ENCODE measurements around the gene KRTAP10-10.
A peak's percentile ranks its signal among the peaks of the same experiment; 100 is the strongest.
"Not testable (repeated sequence)": the region's sequence is repeated elsewhere in the genome, so short reads cannot be mapped to it uniquely, and the experiment has no call there.

Gene KRTAP10-10

DNA sequence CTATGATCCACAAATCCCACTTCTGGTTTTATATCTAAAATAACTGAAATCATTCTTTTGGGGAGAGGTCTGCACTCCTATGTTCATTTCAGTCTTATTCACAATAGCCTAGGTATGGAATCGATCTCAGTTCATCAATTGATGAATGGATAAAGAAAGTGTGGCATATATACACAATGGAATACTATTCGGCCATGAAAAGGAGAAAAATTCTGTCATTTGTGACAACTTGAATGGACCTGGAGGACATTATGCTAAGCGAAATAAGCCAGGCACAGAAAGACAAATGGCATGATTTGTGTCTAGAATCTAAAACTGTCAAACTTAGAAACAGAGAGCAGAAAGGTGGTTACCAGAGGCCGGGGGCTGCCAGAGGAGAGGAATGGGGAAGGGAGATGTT lies 30.7 kb upstream of the KRTAP10-10 start:
- TF ChIP-seq, protein P1, sequence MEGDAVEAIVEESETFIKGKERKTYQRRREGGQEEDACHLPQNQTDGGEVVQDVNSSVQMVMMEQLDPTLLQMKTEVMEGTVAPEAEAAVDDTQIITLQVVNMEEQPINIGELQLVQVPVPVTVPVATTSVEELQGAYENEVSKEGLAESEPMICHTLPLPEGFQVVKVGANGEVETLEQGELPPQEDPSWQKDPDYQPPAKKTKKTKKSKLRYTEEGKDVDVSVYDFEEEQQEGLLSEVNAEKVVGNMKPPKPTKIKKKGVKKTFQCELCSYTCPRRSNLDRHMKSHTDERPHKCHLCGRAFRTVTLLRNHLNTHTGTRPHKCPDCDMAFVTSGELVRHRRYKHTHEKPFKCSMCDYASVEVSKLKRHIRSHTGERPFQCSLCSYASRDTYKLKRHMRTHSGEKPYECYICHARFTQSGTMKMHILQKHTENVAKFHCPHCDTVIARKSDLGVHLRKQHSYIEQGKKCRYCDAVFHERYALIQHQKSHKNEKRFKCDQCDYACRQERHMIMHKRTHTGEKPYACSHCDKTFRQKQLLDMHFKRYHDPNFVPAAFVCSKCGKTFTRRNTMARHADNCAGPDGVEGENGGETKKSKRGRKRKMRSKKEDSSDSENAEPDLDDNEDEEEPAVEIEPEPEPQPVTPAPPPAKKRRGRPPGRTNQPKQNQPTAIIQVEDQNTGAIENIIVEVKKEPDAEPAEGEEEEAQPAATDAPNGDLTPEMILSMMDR (IDR thresholded peaks at IDR 0.05; ENCODE audit: poor library complexity, severe bottlenecking): no peak
- DNase-seq (ENCODE audit: low spot score) (no peak), ATAC-seq (ENCODE audit: low read depth) (no peak)
- Histone ChIP-seq H3K27me3 (ENCODE audit: insufficient read depth, poor library complexity, severe bottlenecking) (peaks cover 15% of the 10 kb centered on the region), H3K36me3 (ENCODE audit: low read depth) (no peaks in the 10 kb centered on the region), H3K9me3 (ENCODE audit: severe bottlenecking) (no peaks in the 10 kb centered on the region), H3K27ac (ENCODE audit: poor library complexity, severe bottlenecking) (no peak overlapping the region), H3K4me3 (ENCODE audit: severe bottlenecking) (no peak overlapping the region), H3K4me1 (ENCODE audit: insufficient read depth, poor library complexity, severe bottlenecking) (no peaks in the 10 kb centered on the region)

DNA sequence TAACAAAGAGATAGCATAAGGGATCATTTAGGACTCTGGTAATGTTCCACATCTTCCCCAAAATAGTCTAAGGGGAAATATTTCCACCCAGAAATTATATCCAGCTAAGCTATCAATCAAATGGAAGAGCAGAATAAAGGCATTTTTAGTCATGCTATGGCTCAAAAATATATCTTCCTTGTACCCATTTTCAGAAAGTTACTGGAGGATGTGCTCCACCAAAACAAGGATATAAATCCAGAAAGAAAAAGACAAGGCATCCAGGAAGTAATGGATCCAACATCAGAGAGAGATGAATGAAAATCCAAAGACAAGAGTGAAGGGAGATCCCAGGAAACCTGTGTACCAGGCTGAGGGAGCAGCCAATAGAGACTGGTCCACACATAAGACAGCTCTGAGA lies 28.0 kb upstream of the KRTAP10-10 start:
- TF ChIP-seq, protein P1 (IDR thresholded peaks at IDR 0.05; ENCODE audit: poor library complexity, severe bottlenecking): no peak
- Histone ChIP-seq H3K4me1 (ENCODE audit: insufficient read depth, poor library complexity, severe bottlenecking) (no peaks in the 10 kb centered on the region), H3K27me3 (ENCODE audit: insufficient read depth, poor library complexity, severe bottlenecking) (peaks cover 11% of the 10 kb centered on the region), H3K27ac (ENCODE audit: poor library complexity, severe bottlenecking) (no peak overlapping the region), H3K9me3 (ENCODE audit: severe bottlenecking) (no peaks in the 10 kb centered on the region), H3K4me3 (ENCODE audit: severe bottlenecking) (no peak overlapping the region), H3K36me3 (ENCODE audit: low read depth) (no peaks in the 10 kb centered on the region)
- DNase-seq (ENCODE audit: low spot score): no peak
- ATAC-seq (ENCODE audit: low read depth): no peak

DNA sequence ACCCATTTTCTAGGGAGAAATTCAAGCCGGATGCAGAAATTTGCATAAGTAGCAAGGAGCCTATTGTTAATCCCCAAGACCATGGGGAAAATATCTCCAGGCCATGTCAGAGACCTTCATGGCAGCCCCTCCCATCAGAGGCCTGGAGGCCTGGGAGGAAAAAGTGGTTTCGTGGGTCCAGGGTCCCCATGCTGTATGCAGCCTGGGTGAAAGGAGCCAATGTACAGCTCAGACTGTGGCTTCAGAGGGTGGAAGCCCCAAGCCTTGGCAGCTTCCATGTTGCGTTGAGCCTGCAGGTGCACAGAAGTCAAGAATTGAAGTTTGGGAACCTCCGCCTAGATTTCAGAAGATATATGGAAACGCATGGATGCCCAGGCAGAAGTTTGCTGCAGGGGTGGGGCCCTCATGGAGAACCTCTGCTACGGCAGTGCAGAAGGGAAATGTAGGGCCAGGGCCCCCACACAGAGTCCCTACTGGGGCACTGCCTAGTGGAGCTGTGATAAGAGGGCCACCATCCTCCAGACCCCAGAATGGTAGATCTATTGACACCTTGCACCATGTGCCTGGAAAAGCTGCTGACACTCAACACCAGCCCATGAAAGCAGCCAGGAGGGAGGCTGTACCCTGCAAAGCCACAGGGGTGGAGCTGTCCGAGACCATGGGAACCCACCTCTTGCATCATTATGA lies 26.9 kb upstream of the KRTAP10-10 start:
- H3K4me3 ChIP-seq (ENCODE audit: severe bottlenecking); H3K9me3 ChIP-seq (ENCODE audit: severe bottlenecking); H3K4me1 ChIP-seq (ENCODE audit: insufficient read depth, poor library complexity, severe bottlenecking); ATAC-seq (ENCODE audit: low read depth); DNase-seq (ENCODE audit: low spot score); H3K27ac ChIP-seq (ENCODE audit: poor library complexity, severe bottlenecking); H3K36me3 ChIP-seq (ENCODE audit: low read depth): not testable (repeated sequence)
- peaks cover 11% of the 10 kb centered on the region for H3K27me3 ChIP-seq (ENCODE audit: insufficient read depth, poor library complexity, severe bottlenecking)

DNA sequence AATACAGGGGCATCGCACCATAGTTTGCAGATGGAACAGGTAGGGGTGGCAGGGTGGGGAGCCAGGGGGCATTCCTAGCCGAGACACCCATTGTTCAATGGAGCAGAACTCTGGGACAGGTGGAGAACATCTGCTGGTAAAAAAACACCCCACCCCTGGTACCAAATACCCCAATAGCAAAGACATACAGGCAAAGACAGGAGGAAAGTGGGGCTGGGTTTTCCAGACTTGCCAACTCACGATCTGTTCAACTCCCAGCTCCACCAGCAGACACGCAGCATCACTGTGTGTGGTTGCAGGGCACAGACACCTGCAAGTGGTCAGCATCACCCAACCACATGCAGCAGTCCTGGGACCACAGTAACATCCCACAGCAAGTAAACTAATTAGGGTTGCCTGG lies 25.6 kb upstream of the KRTAP10-10 start:
- Histone ChIP-seq H3K27ac (ENCODE audit: poor library complexity, severe bottlenecking) (no peak overlapping the region), H3K27me3 (ENCODE audit: insufficient read depth, poor library complexity, severe bottlenecking) (peaks cover 17% of the 10 kb centered on the region), H3K4me1 (ENCODE audit: insufficient read depth, poor library complexity, severe bottlenecking) (no peaks in the 10 kb centered on the region), H3K4me3 (ENCODE audit: severe bottlenecking) (no peak overlapping the region), H3K36me3 (ENCODE audit: low read depth) (no peaks in the 10 kb centered on the region), H3K9me3 (ENCODE audit: severe bottlenecking) (no peaks in the 10 kb centered on the region)
- ATAC-seq (ENCODE audit: low read depth) (no peak), DNase-seq (ENCODE audit: low spot score) (no peak)
- TF ChIP-seq, protein P1 (IDR thresholded peaks at IDR 0.05; ENCODE audit: poor library complexity, severe bottlenecking): no peak

DNA sequence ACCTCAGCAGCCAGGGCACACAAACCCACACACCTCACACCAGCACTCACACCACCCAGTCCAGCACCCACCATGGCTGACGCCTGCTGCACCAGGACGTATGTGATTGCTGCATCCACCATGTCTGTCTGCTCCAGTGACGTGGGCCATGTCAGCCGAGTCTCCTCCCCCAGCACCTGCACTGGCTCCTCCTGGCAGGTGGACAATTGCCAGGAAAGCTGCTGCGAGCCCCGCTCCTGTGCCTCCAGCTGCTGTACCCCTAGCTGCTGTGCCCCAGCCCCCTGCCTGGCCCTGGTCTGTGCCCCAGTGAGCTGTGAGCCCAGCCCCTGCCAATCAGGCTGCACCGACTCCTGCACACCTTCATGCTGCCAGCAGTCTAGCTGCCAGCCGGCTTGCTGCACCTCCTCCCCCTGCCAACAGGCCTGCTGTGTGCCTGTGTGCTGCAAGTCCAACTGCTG lies 25.1 kb upstream of the KRTAP10-10 start, which contains the start of gene KRTAP10-8:
Gene KRTAP10-8, plus strand, starts transcription at position 51 of the 458 bp plus-strand sequence. Its CDS starts 22 bp downstream, at position 73.
- no peaks in the 10 kb centered on the region for H3K36me3 ChIP-seq (ENCODE audit: low read depth)
- no peak within 1 kb of the TSS for H3K27ac ChIP-seq (ENCODE audit: poor library complexity, severe bottlenecking)
- TF ChIP-seq, protein P1 (IDR thresholded peaks at IDR 0.05; ENCODE audit: poor library complexity, severe bottlenecking): no peak
- H3K4me1 ChIP-seq (ENCODE audit: insufficient read depth, poor library complexity, severe bottlenecking): no peaks in the 10 kb centered on the region
- ATAC-seq (ENCODE audit: low read depth): no peak
- peak; percentile 38 for DNase-seq (ENCODE audit: low spot score)
- no peak within 1 kb of the TSS for H3K4me3 ChIP-seq (ENCODE audit: severe bottlenecking)
- H3K27me3 ChIP-seq (ENCODE audit: insufficient read depth, poor library complexity, severe bottlenecking): peaks cover 21% of the 10 kb centered on the region
- H3K9me3 ChIP-seq (ENCODE audit: severe bottlenecking): no peaks in the 10 kb centered on the region

Measured in RWPE2 (cell line).